K562 (cell line): ENCODE data around the gene CKLF. TPM values are rescaled to one million over a fixed set of nuclear protein-coding genes. Genes with fewer than 3 reads are reported as not detected.
A peak's percentile ranks its signal among the peaks of the same experiment; 100 is the strongest.

Experiments used
- ATF6 ChIP-seq: sonication (generic); formaldehyde crosslinking; IDR thresholded peaks from 2 replicates; pipeline ENCODE4 v1.4.0; 2020; ENCODE audit warnings: mild to moderate bottlenecking, missing genetic modification reagents
- CAMTA2 ChIP-seq: fragments of 250-450 bp; sonication (Bioruptor Pico); conservative IDR thresholded peaks from 2 replicates; pipeline ENCODE4 v1.5.1; 2022
- CTBP1 ChIP-seq: fragments of 450-650 bp; IDR thresholded peaks from 2 replicates; pipeline ENCODE4 v1.6.1; 2016; ENCODE audit warnings: borderline replicate concordance
- ELF2 ChIP-seq: fragments of 250-450 bp; sonication (Bioruptor Pico); IDR thresholded peaks from 2 replicates; pipeline ENCODE4 v1.5.0; 2021; ENCODE audit warnings: mild to moderate bottlenecking
- EZH2 ChIP-seq: IDR thresholded peaks from 2 replicates; pipeline ENCODE4 v1.6.1; 2012; ENCODE audit warnings: low read depth, mild to moderate bottlenecking, inconsistent platforms, low read length, borderline replicate concordance
- NFIC ChIP-seq: fragments of 450-650 bp; IDR thresholded peaks from 2 replicates; pipeline ENCODE4 v1.6.1; 2017; ENCODE audit warnings: mild to moderate bottlenecking, inconsistent platforms
- NONO ChIP-seq, 2 experiments: fragments of 200-400 bp in 1 of 2; fragments of 450-650 bp in 1 of 2; formaldehyde crosslinking in 1 of 2; IDR thresholded peaks; 2 replicates each; pipeline ENCODE4 v1.6.1; 2017; ENCODE audit warnings: low read depth in 2 of 2, mild to moderate bottlenecking in 2 of 2, moderate library complexity in 2 of 2, low read length in 1 of 2
- SIRT6 ChIP-seq: IDR thresholded peaks from one replicate; pipeline ENCODE4 v1.6.1; 2012; ENCODE audit warnings: low read depth, mild to moderate bottlenecking, control low read depth, inconsistent platforms, low read length, moderate library complexity
- SMARCA4 ChIP-seq: fragments of 450-650 bp; IDR thresholded peaks from 2 replicates; pipeline ENCODE4 v1.6.1; 2016
- SRSF7 ChIP-seq: fragments of 200-400 bp; formaldehyde crosslinking; optimal IDR thresholded peaks from 2 replicates; pipeline ENCODE3; 2017; ENCODE audit warnings: mild to moderate bottlenecking, low read depth, low read length
- TCF3 ChIP-seq: sonication (generic); formaldehyde crosslinking; IDR thresholded peaks from 2 replicates; pipeline ENCODE4 v1.4.0; 2020; ENCODE audit warnings: mild to moderate bottlenecking, missing genetic modification reagents
- TSC22D4 ChIP-seq: fragments of 450-650 bp; IDR thresholded peaks from 2 replicates; pipeline ENCODE4 v1.6.1; 2016; ENCODE audit warnings: missing genetic modification characterization, missing biosample characterization, control low read depth
- ZBTB33 ChIP-seq: sonication (generic); formaldehyde crosslinking; IDR thresholded peaks from 2 replicates; pipeline ENCODE4 v1.8.1; 2023; ENCODE audit warnings: mild to moderate bottlenecking, missing genetic modification reagents
- ZBTB49 ChIP-seq: sonication (generic); formaldehyde crosslinking; IDR thresholded peaks from 2 replicates; pipeline ENCODE4 v1.8.0; 2022; ENCODE audit warnings: missing genetic modification reagents, mild to moderate bottlenecking, borderline replicate concordance
- ZBTB9 ChIP-seq: fragments of 450-650 bp; formaldehyde crosslinking; IDR thresholded peaks from 2 replicates; pipeline ENCODE4 v1.4.0; 2020; ENCODE audit warnings: mild to moderate bottlenecking, moderate library complexity
- ZNF384 ChIP-seq: IDR thresholded peaks from 2 replicates; pipeline ENCODE4 v1.6.1; 2012; ENCODE audit warnings: low read depth, low read length, improper control_type of control experiment
- ZNF512 ChIP-seq: IDR thresholded peaks from 2 replicates; pipeline ENCODE4 v1.6.1; 2016; ENCODE audit warnings: missing genetic modification characterization, missing compliant biosample characterization
- ZNF586 ChIP-seq: fragments of 450-650 bp; formaldehyde crosslinking; conservative IDR thresholded peaks from 2 replicates; pipeline ENCODE4 v1.4.0; 2020; ENCODE audit warnings: mild to moderate bottlenecking, moderate library complexity
- ZNF76 ChIP-seq: fragments of 250-450 bp; sonication (Bioruptor Pico); IDR thresholded peaks from 2 replicates; pipeline ENCODE4 v1.4.0; 2020; ENCODE audit warnings: mild to moderate bottlenecking, moderate library complexity, borderline replicate concordance
- polyA plus RNA-seq, 8 experiments: library from polyadenylated mRNA; depleted of rRNA in 4 of 8; stranded (reverse) in 5 of 8; unstranded in 3 of 8; fragments of >200 nt; fragmentation: Nextera tagmentation in 2 of 8; fragmentation: Illumina TruSeq in 1 of 8; extraction: Ambion mirVana in 2 of 8; extraction: Trizol in 1 of 8; gene quantifications; 2 replicates each; pipeline versions ENCODE4 v1.2.1 to v1.2.3, GENCODE V29; 2011 to 2014; ENCODE audit warnings: inconsistent platforms in 1 of 8, missing spikeins in 1 of 8
- total RNA-seq, 7 experiments: library from RNA; depleted of rRNA in 6 of 7; stranded (reverse); fragments of >200 nt in 6 of 7; fragmentation: Illumina TruSeq in 2 of 7; extraction: Trizol in 2 of 7; gene quantifications; 2 replicates each; pipeline versions ENCODE4 v1.2.1 to v1.2.3, GENCODE V29; 2011 to 2021; ENCODE audit warnings: low replicate concordance in 1 of 7
- TF ChIP-seq, protein P1 (sequence below): fragments of 250-450 bp; sonication (Bioruptor Pico); IDR thresholded peaks from 2 replicates; pipeline ENCODE4 v1.8.0; 2021; ENCODE audit warnings: moderate library complexity, mild to moderate bottlenecking, inconsistent platforms

The CKLF gene
- total and polyA plus RNA-seq, 9 of the 15 experiments (the other 6 are each of a cell fraction or from before 2014, with no cell fraction given) = 84.8 to 322 (median 118) TPM

DNA sequence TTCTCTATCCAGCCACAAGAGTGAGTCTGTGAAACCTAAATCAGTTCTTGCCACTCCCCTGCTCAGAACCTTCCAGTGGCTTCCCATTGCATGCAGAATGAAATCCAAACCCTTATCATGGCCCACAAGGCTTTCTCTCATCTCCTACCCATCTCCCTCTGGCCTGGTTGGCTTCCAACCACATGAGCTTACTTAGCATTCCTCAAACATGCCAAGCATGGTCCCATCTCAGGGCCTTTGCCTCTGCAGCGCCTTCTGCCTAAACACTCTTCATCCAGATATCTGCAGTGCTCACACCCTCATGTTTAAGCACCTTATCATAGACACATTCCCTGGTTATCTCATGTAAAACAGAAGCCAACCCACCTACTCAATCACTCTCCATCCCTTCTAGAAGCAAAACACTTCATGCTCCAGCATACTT is 18.0 kb upstream of the CKLF start (continued):
- no peak for TF ChIP-seq ZBTB9 (CRISPR knock-in tag)
- TF ChIP-seq CAMTA2 (CRISPR knock-in tag) = no peak
- TF ChIP-seq SMARCA4 = no peak
- no peak for TF ChIP-seq SRSF7
- TF ChIP-seq SIRT6 = no peak
- TF ChIP-seq ELF2 (CRISPR knock-in tag) = no peak
- no peak for TF ChIP-seq ZBTB33 (CRISPR knock-in tag)
- no peak for TF ChIP-seq ZNF586 (CRISPR knock-in tag)
- TF ChIP-seq EZH2 = no peak
- TF ChIP-seq ZNF384 = no peak
- TF ChIP-seq, protein P1, sequence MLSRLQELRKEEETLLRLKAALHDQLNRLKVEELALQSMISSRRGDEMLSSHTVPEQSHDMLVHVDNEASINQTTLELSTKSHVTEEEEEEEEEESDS = no peak
- TF ChIP-seq ATF6 = no peak
- no peak for TF ChIP-seq ZNF76 (CRISPR knock-in tag)
- no peak for TF ChIP-seq ZNF512 (tag)
- TF ChIP-seq NFIC = peak; percentile 74
- peak; percentile 90 for TF ChIP-seq TCF3
- no peak for TF ChIP-seq TSC22D4 (tag)
- TF ChIP-seq ZBTB49 (CRISPR knock-in tag) = no peak
- no peak for TF ChIP-seq NONO (IDR thresholded peaks at IDR 0.05; ENCODE audit: low read depth in 2 of 2, low read length in 1 of 2)
- peak; percentile 55; the same call in 1 of the 2 replicates for TF ChIP-seq CTBP1
